IPS-18c (cell line): ENCODE measurements around the gene PCED1A.

ENCODE experiments used
- H3K4me3 ChIP-seq: 2 replicates; pipeline ENCODE4 v1.7.0; 2013; ENCODE audit warnings: low read depth, mild to moderate bottlenecking, low read length, moderate library complexity; ENCODE audit not compliant: insufficient read depth
- H3K9me3 ChIP-seq: one replicate; pipeline ENCODE4 v1.6.1; 2013; ENCODE audit warnings: mild to moderate bottlenecking, low read length, moderate library complexity; ENCODE audit not compliant: control insufficient read depth, insufficient read depth

PCED1A gene

GRCh38 chr20:2800521-2801285 is 39.8 kb downstream of the PCED1A start, which contains the start of gene CPXM1:
Gene CPXM1, minus strand, starts transcription at chr20:2800627. Its CDS starts 55 bp downstream, at chr20:2800572.
- H3K4me3 ChIP-seq, result peak within 1 kb of the TSS; percentile 88
- peaks cover 3% of the 10 kb centered on the region for H3K9me3 ChIP-seq

GRCh38 chr20:2799688-2800520 is 40.6 kb downstream of the PCED1A start:
- peaks cover 3% of the 10 kb centered on the region for H3K9me3 ChIP-seq
- H3K4me3 ChIP-seq, result peak overlapping the region; percentile 88

DNA sequence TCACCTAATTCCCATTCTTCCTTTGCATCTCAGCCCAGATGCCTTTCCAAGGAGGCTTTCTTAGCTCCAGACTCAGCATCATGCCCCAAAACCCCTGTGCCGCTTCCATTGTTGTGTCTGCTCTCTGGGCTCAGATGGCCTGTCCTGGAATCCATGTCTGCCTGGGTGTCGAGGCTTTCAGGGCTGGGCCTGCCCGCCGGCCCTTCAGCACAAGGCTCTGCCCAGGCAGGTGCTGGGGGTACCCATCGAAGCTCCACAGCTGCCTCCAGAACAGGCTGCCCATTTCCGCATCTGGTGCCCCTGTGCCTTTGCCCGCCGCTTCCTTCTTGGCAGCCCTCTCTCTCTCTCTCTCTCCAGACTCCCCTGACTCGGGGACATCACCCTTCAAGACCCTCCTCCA is 41.2 kb downstream of the PCED1A start:
- H3K4me3 ChIP-seq, result peak overlapping the region; percentile 88

GRCh38 chr20:2798814-2799213 is 41.6 kb downstream of the PCED1A start:
- no peak overlapping the region for H3K4me3 ChIP-seq

More for the DNA sequence above, 41.2 kb downstream of the PCED1A start:
- peaks cover 3% of the 10 kb centered on the region for H3K9me3 ChIP-seq

GRCh38 chr20:2798095-2798805 is 42.2 kb downstream of the PCED1A start:
- no peak overlapping the region for H3K4me3 ChIP-seq

More at GRCh38 chr20:2798814-2799213, 41.6 kb downstream of the PCED1A start:
- peaks cover 3% of the 10 kb centered on the region for H3K9me3 ChIP-seq

GRCh38 chr20:2797136-2797983 is 43.1 kb downstream of the PCED1A start:
- no peak overlapping the region for H3K4me3 ChIP-seq
- peaks cover 3% of the 10 kb centered on the region for H3K9me3 ChIP-seq

More at GRCh38 chr20:2798095-2798805, 42.2 kb downstream of the PCED1A start:
- H3K9me3 ChIP-seq, result peaks cover 3% of the 10 kb centered on the region

- peaks cover 3% of the 10 kb centered on the region for H3K9me3 ChIP-seq
These were observed 44.3 kb downstream of the PCED1A start for GRCh38 chr20:2796011-2796660.

DNA sequence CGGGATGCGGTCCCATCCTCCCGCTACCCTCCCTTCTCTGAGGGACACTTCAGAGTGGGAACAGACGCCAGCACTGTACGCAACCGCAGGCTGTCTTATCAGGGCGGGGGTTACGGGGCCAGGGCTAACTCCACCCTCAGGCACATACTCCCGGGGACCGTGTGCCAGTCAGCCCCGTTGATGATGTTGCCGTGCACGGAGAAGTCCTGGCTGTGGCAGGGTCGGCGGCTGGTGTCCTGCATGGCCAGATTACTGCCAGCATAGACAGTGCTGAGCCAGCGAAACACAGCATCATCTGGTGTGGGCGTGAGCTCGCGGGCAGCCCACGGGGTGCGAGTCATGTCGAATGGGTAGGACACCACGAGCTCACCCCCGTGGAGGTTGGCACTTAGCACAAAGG is 45.0 kb downstream of the PCED1A start:
- no peak overlapping the region for H3K4me3 ChIP-seq

More at GRCh38 chr20:2796011-2796660, 44.3 kb downstream of the PCED1A start:
- no peak overlapping the region for H3K4me3 ChIP-seq

GRCh38 chr20:2794866-2795447 is 45.5 kb downstream of the PCED1A start:
- Histone ChIP-seq H3K9me3 (peaks cover 3% of the 10 kb centered on the region), H3K4me3 (no peak overlapping the region)

More for the DNA sequence above, 45.0 kb downstream of the PCED1A start:
- peaks cover 3% of the 10 kb centered on the region for H3K9me3 ChIP-seq

DNA sequence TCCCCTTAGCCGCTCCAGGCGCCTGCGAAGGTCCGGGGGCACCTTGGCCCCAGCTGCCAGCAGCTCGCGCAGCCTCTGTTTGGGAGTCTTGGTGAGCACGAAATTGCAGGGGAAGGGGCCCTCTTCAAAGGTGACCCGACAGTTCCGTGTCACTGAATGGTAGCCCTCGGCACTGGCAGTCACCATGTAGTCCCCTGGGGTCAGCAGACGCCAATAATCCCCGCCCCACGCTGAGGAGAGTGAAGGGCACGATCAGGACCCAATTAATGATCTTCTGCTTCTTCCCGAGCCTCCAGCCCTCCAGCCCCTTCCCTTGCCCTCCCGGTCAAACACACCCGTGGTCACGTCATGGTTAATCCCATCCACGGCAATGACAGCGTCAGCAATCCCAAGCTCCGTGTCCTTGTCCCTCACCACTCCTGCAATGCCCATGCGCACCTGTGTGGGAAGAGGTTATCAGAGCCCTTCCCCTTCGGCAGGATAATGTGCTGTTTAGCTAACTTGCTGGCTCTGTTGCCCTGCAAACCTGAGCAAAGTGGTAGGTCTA is 46.2 kb downstream of the PCED1A start:
- no peak overlapping the region for H3K4me3 ChIP-seq
- peaks cover 3% of the 10 kb centered on the region for H3K9me3 ChIP-seq

DNA sequence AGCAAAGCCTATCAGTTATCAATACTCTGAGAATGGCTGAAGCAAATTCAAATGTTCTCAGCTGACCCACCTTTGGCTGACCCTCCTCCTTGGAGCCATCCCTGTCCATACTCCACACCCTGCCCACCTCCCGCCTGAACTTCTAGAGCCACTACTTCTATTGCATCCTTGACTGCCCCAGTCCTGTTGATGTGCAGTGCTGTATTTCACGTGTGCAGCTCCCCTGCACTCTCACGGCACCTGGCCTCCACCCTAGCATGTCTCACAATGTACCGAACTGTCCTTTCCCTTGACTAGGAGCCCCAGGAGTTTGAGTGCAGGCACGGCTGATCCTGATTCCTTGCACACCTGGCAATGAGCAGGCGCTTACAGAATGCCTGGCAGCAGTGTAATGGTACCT is 47.0 kb downstream of the PCED1A start:
- Histone ChIP-seq H3K4me3 (no peak overlapping the region), H3K9me3 (peaks cover under 1% of the 10 kb centered on the region)
